Midbrain (tissue), 1 donor: ENCODE measurements around the gene ABCC10.
"Not testable (repeated sequence)": the region's sequence is repeated elsewhere in the genome, so short reads cannot be mapped to it uniquely, and the experiment has no call there.

Experiments used
- DNase-seq: peaks from one replicate; lab custom pipeline; 2025; lab: John Stamatoyannopoulos, UW

Gene ABCC10

DNA sequence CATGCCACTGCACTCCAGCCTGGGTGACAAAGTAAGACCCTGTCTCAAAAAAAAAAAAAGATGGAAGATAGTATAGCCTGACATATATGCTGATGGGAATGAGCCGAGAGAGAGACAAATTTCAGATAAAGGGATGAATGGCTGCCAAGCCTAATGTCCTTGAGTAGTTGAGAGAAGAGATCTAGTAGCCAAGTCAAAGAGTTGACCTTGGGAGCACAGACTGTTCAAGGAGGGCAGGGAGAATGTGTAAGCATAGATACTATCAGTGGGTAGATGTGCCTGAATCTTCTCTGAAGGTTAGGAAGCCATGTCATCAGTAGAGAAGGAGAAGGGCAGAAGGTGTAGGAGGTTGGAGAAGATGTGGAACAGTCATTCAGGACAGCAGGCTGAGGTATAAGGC lies 20.0 kb upstream of the ABCC10 start:
- no peak for DNase-seq

DNA sequence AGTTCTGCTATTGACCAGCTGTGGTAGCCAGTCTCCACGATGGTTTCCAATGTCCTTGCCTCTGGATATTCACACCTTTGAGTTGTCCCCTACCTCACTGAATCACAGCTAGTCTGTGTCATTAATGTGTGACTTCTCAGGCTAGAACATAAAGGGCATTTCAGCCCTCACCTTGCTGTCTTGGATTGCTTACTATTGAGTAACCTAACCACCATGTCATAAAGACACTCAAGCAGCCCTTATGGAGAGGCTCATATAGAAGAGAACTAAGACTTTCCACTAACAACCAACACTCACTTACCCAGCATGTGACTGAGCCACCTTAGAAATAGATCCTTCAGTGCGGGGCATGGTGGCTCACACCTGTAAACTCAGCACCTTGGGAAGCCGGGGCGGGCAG lies 19.1 kb upstream of the ABCC10 start:
- DNase-seq, result no peak

DNA sequence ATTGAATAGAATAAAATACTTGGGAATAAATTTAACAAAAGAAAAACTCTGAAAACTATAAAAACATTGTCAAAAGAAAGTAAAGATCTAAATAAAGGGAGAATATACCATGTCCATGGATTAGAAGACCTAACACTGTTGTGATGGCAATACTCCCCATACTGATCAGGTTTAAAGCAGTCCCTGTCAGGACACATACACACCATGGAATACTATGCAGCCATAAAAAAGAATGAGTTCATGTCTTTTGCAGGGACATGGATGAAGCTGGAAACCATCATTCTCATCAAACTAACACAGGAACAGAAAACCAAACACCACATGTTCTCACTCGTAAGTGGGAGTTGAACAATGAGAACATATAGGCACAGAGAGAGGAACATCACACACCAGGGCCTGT lies 16.6 kb upstream of the ABCC10 start:
- not testable (repeated sequence) for DNase-seq

DNA sequence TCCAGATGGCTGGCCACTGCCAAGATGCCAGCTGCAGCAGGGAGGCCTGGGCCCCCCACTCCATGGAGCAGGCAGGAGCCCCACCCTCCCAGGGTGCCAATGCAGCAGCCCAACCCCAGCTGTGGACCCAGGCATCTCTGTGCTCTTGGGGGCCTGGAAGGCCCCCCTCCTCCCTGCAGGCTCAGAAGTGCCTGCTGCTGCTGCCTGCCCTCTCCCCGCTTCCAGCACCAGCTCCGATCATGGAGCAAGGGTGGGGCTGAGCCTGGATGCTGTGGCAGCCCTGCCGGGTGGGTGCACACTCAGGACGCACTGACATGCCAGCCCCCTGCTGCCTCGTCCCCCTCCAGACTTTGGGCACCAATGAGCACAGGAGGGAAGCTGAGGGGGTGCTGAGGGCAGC lies 14.8 kb upstream of the ABCC10 start:
- no peak for DNase-seq

DNA sequence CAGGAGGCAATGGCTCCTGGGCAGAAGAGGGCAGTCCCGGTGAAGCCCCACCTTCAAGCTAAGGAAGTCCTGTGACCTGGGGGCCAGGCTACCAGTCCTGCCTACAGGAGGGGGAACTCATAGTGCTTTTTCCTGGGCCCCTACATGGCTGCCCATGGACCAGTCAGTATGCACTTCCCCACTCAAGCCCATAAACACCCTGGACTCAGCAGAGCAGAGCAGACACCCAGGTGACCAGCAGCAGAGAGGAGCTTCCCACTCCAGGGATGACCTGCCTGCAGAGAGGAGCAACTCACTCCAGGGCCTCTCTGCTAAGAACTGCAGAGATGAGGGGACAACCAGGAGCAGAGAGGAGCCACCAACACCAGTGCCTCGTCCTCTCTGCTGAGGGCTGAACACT lies 14.3 kb upstream of the ABCC10 start:
- DNase-seq, result no peak

DNA sequence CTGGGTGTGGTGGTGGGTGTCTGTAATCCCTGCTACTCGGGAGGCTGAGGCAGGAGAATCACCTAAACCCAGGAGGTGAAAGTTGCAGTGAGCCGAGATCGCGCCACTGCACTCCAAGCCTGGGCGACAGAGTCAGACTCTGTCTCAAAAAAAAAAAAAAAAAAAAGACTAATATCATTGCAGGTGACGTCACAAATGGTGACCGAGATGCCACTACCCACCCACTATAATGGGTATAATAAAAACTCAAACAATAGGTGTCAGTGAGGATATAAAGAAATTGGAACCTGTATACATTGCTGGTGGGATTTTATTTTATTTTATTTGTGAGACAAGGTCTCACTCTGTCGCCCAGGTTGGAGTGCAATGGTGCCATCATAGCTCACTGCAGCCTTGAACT lies 12.1 kb upstream of the ABCC10 start:
- not testable (repeated sequence) for DNase-seq

DNA sequence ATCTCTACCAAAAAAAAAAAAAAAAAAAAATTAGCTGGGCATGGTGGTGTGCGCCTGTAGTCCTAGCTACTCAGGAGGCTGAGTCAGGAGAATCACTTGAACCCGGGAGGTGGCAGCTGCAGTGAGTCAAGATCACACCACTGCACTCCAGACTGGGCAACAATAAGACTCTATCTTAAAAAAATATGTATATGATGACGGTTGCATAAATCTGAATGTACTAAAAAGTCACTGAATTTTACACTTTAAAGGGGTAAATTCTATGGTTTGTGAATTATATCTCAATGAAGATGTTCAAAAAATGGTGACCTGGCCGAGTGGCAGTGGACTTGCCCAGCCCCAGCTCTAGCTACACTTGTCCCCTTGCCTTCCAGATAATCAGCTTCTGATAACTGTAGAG lies 10.4 kb upstream of the ABCC10 start:
- no peak for DNase-seq

DNA sequence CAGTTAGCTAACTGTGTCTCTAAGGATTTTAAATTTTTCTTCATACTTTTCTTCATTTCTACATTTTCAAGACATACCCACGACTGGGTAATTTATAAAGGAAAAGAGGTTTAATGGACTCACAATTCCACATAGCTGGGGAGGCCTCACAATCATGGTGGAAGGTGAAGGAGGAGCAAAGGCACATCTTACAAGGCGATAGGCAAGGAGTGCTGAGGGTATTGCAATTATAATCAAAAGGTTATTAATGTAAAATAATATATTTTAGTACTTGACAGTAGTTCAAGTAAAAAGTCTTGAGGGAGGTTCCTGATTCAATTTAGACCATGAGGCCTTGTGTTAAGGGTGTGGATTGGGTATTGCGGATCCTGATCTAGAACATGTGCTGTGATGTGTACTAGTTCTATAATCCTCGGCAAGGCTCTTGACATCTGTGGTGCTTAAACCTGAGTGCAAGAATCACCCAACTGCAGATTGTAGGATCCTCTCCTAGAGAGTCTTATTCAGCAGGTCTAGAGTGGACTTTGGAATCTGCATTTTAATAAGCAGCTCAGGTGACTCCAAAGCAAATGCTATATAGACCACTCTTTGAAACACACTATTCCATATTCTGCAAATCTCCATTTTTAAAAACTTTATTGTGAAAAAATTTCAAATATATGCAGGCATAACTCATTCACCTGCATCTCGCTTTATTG lies 7.2 kb upstream of the ABCC10 start:
- no peak for DNase-seq

DNA sequence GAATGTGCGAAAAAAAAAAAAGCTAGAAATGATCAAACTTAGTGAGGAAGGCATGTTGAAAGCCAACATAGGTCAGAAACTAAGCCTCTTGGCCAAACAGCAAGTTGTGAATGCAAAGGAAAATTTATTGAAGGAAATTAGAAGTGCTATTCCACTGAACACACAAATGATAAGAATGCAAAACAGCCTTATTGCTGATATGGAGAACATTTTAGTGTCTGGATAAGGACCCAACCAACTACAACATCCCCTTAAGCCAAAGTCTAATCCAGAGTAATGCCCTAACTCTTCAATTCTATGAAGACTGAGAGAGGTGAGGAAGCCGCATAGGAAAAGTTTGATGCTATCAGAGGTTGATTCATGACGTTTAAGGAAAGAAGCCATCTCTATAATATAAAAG lies 5.5 kb upstream of the ABCC10 start:
- no peak for DNase-seq

DNA sequence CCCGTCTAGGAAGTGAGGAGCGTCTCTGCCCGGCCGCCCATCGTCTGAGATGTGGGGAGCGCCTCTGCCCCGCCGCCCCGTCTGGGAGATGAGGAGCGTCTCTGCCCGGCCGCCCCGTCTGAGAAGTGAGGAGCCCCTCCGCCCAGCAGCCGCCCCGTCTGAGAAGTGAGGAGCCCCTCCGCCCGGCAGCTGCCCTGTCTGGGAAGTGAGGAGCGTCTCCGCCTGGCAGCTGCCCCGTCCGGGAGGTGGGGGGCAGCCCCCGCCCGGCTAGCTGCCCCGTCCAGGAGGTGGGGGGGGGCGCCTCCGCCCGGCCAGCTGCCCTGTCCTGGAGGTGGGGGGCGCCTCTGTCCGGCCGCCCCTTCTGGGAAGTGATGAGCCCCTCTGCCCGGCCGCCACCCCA lies 2.3 kb upstream of the ABCC10 start:
- not testable (repeated sequence) for DNase-seq

DNA sequence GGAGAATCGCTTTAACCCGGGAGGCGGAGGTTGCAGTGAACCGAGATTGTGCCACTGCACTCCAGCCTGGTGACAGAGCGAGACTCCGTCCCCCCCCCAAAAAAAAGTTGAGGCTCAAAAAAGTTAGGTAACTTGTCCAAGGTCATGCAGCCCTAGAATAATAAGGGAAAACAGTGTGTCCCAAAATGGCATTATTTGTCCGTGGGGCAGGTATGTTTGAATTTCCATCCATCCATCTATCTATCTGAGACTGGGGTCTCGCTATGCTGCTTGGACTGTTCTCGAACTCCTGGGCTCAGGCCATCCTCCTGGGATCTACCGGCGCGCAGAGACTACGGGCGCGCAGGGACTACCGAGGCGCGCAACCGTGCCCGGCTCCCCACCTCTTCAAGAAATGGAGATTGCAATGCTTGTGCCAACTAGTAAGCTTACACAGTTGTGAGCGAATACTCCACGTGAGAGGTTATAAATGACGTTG lies 374 bp upstream of the ABCC10 start:
- DNase-seq, result no peak

DNA sequence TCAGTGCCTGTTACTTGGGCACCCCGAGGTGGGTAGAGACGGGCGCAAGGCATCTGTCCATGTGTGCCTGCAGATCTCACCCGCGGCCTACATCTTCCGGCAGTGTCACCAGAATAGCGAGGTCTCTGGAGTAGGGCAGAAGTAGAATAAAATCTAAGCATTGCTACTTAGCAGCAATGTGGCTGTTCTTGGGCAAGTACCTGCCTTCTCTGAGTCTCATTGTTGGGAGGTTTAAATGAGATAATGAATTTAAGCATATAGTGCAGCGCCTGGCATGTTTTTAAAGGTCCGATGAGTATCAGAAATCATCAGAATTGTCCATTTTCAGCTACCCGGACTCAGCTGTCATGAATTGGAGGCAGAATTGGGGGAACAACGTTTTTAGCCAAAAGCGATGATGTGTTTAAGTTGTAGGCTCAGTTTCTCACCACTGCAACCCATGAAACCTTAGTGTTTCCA lies 800 bp downstream of the ABCC10 start:
- peak; percentile 67 for DNase-seq

DNA sequence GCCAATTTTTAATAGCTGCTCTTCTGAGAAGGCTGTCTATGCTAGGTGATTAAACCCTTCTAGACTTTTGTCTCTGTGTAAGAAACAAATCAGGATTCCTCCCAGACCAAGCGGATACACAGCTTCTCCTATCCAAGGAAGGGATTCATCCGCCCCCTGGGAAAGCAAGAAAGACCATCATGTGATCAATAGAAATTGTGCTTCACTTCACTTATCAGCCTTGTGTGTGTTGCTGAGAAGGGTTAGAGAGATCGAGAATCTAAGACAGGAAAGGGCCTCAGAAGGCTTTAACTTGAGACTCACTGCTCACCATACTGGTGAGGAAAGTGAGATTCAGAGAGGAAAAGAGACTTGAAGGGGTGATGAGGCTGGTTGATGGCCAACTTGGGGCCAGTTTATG lies 1.5 kb downstream of the ABCC10 start:
- DNase-seq, result no peak

DNA sequence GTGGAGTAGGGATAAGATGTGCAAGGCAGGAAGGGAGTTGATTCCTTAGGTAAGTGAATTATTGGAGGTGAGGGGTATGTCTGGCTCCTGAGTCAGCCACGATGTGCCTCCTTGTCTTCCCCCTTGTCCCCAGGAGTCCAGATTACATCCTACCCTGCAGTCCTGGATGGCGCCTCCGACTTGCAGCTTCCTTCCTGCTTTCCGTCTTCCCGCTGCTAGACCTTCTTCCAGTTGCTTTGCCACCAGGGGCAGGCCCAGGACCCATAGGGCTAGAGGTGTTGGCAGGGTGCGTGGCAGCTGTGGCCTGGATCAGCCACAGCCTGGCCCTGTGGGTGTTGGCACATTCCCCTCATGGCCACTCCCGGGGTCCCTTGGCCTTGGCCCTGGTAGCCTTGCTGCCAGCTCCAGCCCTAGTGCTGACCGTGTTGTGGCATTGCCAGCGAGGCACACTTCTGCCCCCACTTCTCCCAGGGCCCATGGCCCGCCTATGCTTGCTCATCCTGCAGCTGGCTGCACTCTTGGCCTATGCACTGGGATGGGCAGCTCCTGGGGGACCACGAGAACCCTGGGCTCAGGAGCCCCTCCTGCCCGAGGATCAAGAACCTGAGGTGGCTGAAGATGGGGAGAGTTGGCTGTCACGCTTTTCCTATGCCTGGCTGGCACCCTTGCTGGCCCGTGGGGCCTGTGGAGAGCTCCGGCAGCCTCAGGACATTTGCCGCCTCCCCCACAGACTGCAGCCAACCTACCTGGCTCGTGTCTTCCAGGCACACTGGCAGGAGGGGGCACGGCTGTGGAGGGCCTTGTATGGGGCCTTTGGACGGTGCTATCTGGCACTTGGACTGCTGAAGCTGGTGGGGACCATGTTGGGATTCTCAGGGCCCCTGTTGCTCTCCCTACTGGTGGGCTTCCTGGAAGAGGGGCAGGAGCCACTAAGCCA lies 4.9 kb downstream of the ABCC10 start:
- DNase-seq, result no peak

DNA sequence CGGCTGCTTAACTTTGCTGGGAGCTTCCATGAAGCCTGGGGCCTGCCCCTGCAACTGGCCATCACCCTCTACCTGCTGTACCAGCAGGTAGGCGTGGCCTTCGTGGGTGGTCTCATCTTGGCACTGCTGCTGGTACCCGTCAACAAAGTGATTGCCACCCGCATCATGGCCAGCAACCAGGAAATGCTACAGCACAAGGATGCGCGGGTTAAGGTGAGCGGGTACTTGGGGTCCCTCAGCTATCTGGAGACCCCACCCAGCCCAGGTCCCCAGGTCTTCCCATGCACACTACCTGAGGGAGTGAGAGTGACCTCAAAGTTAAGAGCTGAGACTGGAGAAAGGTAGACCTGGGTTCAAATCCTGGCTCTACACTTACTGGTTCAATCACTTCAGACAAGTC lies 5.8 kb downstream of the ABCC10 start:
- no peak for DNase-seq

DNA sequence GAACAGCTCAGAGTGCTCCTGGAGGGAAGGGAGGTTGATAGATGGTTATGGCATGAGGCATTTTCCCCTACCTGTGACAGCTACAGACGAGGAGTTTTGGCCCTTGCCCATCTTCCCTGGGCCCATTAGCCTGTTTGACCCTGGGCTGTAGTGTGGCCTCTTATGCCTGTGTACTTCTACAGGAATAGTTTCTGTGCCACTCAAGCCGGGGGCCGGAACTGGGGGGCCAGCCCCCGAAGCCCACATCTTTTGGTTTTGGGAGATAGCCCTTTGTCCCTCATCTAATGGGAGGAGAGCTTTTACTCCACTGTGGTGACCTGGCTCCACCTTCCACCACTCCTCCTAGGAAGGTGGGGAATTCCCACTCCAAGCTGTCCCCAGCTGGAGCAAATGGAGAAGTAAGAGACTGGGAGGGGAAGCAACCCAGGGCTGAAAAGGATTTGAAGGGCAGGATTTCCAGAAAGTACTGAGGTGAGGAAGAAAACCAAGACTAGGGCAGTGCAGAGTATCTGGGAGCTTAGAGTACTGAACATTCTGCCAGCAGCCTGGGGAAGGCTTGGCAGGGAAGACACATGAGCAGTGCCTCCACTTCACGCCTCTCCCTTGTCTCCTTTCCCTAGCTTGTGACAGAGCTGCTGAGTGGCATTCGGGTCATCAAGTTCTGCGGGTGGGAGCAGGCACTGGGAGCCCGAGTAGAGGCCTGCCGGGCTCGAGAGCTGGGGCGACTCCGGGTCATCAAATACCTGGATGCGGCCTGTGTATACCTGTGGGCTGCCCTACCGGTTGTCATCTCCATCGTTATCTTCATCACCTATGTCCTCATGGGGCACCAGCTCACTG lies 6.9 kb downstream of the ABCC10 start:
- DNase-seq, result no peak

DNA sequence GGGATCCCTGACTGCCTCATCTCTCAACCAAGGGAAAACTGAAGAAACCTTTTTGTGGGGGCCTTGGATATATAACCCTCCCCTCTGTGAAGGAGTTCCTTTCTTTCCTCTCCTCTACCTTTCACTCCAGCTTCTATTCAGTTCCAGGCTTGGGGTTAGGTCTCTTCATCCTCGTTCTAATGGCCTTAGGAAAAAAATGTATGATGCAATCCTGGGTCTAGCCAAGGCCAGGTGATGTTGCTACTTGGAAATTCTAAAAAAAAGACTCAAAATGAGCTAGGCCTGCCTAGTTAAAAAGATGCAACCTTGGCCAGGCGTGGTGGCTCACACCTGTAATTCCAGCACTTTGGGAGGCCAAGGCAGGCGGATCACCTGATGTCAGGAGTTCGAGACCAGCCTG lies 7.6 kb downstream of the ABCC10 start:
- no peak for DNase-seq

DNA sequence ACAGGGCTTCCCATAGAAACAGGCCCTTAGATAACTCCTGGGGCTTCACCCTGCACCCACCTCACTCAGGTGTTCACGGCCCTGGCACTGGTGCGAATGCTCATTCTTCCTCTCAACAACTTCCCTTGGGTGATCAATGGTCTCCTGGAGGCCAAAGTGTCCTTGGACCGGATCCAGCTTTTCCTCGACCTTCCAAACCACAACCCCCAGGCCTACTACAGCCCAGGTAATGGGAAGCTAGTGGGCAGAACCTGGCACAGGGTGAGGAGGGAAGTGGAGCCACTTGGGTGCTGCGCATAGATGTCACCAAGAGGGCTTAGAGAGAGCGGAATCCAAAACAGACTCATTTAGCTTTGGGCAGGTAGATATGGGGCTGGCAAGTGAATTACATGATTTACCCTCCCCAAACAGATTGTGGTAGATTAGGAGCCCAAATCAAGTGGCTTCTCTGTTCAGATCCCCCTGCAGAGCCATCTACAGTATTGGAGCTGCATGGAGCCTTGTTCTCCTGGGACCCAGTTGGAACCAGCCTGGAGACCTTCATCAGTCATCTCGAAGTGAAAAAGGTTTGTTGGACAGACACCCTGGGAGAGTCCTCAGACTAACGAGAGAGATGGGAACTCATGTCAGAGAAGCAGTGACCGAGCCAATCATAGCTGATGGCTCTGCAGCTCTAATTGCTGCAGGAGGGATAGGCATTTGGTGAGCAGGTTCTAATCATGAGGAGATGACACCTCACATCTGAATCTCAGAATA lies 8.5 kb downstream of the ABCC10 start:
- DNase-seq, result no peak

DNA sequence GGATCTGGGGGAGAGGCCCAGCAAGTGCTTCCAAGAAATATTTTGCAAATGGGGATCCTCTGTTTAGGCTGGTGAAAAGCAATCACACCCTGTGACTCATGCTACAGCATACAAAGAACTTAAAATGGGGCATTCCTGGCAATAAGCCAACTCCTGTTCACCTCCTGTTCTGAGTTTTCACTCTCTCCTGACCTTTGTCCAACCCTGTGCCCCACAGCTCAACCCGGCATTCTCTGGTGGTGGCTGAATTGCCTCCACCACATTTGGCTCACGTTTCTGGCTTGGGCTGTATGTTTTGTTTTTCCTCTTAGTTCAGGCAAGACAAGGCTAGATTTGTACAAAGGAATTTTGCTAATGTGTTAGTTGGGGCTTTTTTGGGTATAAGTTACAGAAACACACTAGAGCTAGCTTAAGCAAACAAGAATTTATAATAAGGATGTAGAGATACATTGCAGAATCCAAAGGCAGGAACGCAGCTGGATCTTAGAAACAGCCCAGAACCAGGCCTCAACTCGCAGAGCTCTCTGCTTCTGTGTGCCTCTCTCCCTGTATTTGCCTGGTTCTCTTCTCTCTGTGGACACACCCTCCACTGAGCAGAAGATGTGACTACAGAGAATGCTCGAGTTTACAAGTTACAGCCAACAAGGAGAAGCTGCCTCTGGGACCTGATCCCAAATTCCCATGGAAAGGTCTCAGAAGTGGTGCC lies 9.4 kb downstream of the ABCC10 start:
- no peak for DNase-seq

DNA sequence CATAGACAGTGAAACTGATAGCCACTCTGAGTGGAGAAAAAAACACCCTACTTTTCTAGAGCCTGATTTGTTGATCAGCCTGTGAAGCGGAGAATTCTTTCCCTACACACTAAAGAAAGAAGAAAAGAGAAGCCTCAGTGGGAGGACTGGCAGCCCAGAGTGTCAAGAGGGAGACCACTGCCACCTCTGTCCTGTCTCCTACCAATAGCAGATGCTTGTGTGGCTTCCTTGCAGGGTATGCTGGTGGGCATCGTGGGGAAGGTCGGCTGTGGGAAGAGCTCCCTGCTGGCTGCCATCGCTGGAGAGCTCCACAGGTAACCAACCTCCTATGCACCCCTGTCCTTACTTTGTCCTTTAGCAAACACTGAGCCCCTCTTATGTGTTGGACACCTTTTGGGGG lies 10.4 kb downstream of the ABCC10 start:
- no peak for DNase-seq

DNA sequence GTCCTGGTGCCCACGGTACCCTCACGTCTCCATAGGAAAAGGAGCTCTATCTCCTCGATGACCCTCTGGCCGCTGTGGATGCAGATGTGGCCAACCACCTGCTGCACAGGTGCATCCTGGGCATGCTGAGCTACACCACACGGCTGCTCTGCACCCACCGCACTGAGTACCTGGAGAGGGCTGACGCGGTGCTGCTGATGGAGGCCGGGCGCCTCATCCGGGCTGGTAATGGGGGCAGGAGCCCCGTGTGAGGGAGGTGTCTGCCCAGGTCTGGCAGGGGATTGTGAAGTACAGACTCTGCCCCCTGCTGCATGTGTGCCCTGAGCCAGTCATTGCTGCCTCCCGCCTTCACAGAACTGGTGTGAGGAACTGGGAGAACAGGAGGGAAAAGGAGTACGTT lies 15.6 kb downstream of the ABCC10 start:
- DNase-seq, result no peak
